H1 (cell line): ENCODE data around the gene HS3ST6. TPM values are rescaled to one million over a fixed set of nuclear protein-coding genes. Genes with fewer than 3 reads are reported as not detected.

ENCODE experiments used
- CTCF ChIA-PET: fragments of 300-600 bp; sonication (Branson Sonifier 250); formaldehyde crosslinking; loops from one replicate; lab custom pipeline; 2021; ENCODE audit not compliant: partially characterized antibody; lab: Charles Lee
- POLR2A ChIA-PET: fragments of 300-600 bp; sonication (Branson Sonifier 250); formaldehyde crosslinking; loops from one replicate; lab custom pipeline; 2021; ENCODE audit warnings: inconsistent platforms; ENCODE audit not compliant: partially characterized antibody; lab: Charles Lee
- DNase-seq, 2 experiments: peaks; one replicate each; pipeline versions ENCODE4 v3.0.0 to v3.0.0-alpha.2; 2010 to 2022; ENCODE audit warnings: low spot score in 2 of 2, low read depth in 1 of 2, mixed read lengths in 1 of 2
- FAIRE-seq: peaks from 2 replicates; lab custom pipeline; 2011; peaks lifted over from hg19 to GRCh38; lab: Jason Lieb, UNC
- H2AFZ ChIP-seq: 2 replicates; pipeline ENCODE4 v1.8.1; 2012; ENCODE audit warnings: low read length, inconsistent platforms
- H2AK5ac ChIP-seq: 2 replicates; pipeline ENCODE4 v1.6.1; 2013; ENCODE audit warnings: low read depth, low read length
- H2BK120ac ChIP-seq: replicated peaks from 2 replicates; pipeline ENCODE3; 2013; ENCODE audit warnings: low read depth, low read length, inconsistent platforms
- H2BK12ac ChIP-seq: 2 replicates; pipeline ENCODE4 v1.6.1; 2013; ENCODE audit warnings: low read depth, low read length
- H2BK15ac ChIP-seq: 2 replicates; pipeline ENCODE4 v1.6.1; 2013; ENCODE audit warnings: low read length
- H2BK20ac ChIP-seq: 2 replicates; pipeline ENCODE4 v1.6.1; 2013; ENCODE audit warnings: low read length
- H2BK5ac ChIP-seq: 2 replicates; pipeline ENCODE4 v1.6.1; 2013; ENCODE audit warnings: low read depth, low read length
- H3K14ac ChIP-seq: 2 replicates; pipeline ENCODE4 v1.6.1; 2013; ENCODE audit warnings: inconsistent platforms; ENCODE audit not compliant: insufficient read length
- H3K18ac ChIP-seq: 2 replicates; pipeline ENCODE4 v1.6.1; 2013; ENCODE audit warnings: low read length; ENCODE audit errors: extremely low read depth
- H3K23ac ChIP-seq: 2 replicates; pipeline ENCODE4 v1.6.1; 2013; ENCODE audit warnings: inconsistent platforms; ENCODE audit not compliant: insufficient read length
- H3K23me2 ChIP-seq: 2 replicates; pipeline ENCODE4 v1.6.1; 2013; ENCODE audit warnings: low read depth, low read length
- H3K27ac ChIP-seq: 2 replicates; pipeline ENCODE4 v1.6.1; 2011; ENCODE audit warnings: low read depth, low read length, inconsistent platforms
- H3K27me3 ChIP-seq, 4 experiments: replicated peaks in 1 of 4; 1 replicate in 1 of 4; 2 replicates in 3 of 4; pipeline versions ENCODE4 v1.6.1 to v1.8.1; 2011 to 2013; ENCODE audit warnings: low read length in 3 of 4, mild to moderate bottlenecking in 3 of 4, inconsistent platforms in 2 of 4, mixed read lengths in 2 of 4, moderate library complexity in 1 of 4; ENCODE audit not compliant: control insufficient read depth in 3 of 4, insufficient read depth in 3 of 4; ENCODE audit errors: extremely low read depth in 1 of 4
- H3K36me3 ChIP-seq, 4 experiments: 2 replicates each; pipeline versions ENCODE4 v1.6.1 to v1.8.1; 2011 to 2013; ENCODE audit warnings: mild to moderate bottlenecking in 4 of 4, low read length in 3 of 4, moderate library complexity in 2 of 4, control low read depth in 1 of 4, inconsistent platforms in 1 of 4; ENCODE audit not compliant: insufficient read depth in 4 of 4, control insufficient read depth in 2 of 4
- H3K4ac ChIP-seq: replicated peaks from 2 replicates; pipeline ENCODE3; 2013; ENCODE audit warnings: low read length, low read depth, mixed read lengths, inconsistent platforms; ENCODE audit not compliant: insufficient read length
- H3K4me1 ChIP-seq, 4 experiments: replicated peaks in 1 of 4; 1 replicate in 1 of 4; 2 replicates in 3 of 4; pipeline versions ENCODE4 v1.6.1 to v1.8.1; 2011 to 2013; ENCODE audit warnings: low read length in 3 of 4, inconsistent platforms in 2 of 4, mixed read lengths in 1 of 4; ENCODE audit not compliant: insufficient read depth in 4 of 4, control insufficient read depth in 3 of 4
- H3K4me2 ChIP-seq, 2 experiments: 2 replicates each; pipeline versions ENCODE4 v1.6.1 to v1.8.1; 2011 to 2013; ENCODE audit warnings: low read depth in 2 of 2, low read length in 2 of 2, control low read depth in 1 of 2, inconsistent platforms in 1 of 2, mild to moderate bottlenecking in 1 of 2; ENCODE audit not compliant: insufficient read depth in 1 of 2
- H3K4me3 ChIP-seq, 4 experiments: fragments of 200-600, 300-600 bp in 1 of 4; sonication (generic), shearing (Covaris generic), sonication (Bioruptor Twin) in 1 of 4; 2 replicates each; pipeline versions ENCODE4 v1.5.1 to v1.8.1; 2011 to 2016; ENCODE audit warnings: low read length in 4 of 4, low read depth in 3 of 4, control low read depth in 2 of 4, inconsistent platforms in 2 of 4, mild to moderate bottlenecking in 2 of 4, mixed read lengths in 1 of 4, moderate library complexity in 1 of 4; ENCODE audit not compliant: insufficient read depth in 2 of 4; ENCODE audit errors: extremely low read depth in 1 of 4
- H3K56ac ChIP-seq: replicated peaks from 2 replicates; pipeline ENCODE3; 2013; ENCODE audit warnings: low read depth, mild to moderate bottlenecking, mixed read lengths, low read length, inconsistent platforms; ENCODE audit not compliant: insufficient read length
- H3K79me1 ChIP-seq: 2 replicates; pipeline ENCODE4 v1.6.1; 2013; ENCODE audit warnings: low read depth, low read length, control low read depth
- H3K79me2 ChIP-seq, 2 experiments: 2 replicates each; pipeline versions ENCODE4 v1.6.1 to v1.8.1; 2012 to 2013; ENCODE audit warnings: low read length in 2 of 2, mild to moderate bottlenecking in 2 of 2, inconsistent platforms in 1 of 2; ENCODE audit not compliant: insufficient read depth in 2 of 2, control insufficient read depth in 1 of 2
- H3K9ac ChIP-seq, 4 experiments: replicated peaks in 1 of 4; 1 replicate in 1 of 4; 2 replicates in 3 of 4; pipeline versions ENCODE4 v1.6.1 to v1.8.1; 2011 to 2013; ENCODE audit warnings: low read depth in 3 of 4, low read length in 3 of 4, control low read depth in 2 of 4, mild to moderate bottlenecking in 2 of 4, moderate library complexity in 2 of 4, inconsistent platforms in 1 of 4; ENCODE audit errors: extremely low read depth in 1 of 4
- H3K9me3 ChIP-seq, 2 experiments: 2 replicates each; pipeline versions ENCODE4 v1.6.1 to v1.8.1; 2012 to 2013; ENCODE audit warnings: mild to moderate bottlenecking in 2 of 2, moderate library complexity in 2 of 2, control low read depth in 1 of 2, inconsistent platforms in 1 of 2, low read depth in 1 of 2, low read length in 1 of 2, mixed read lengths in 1 of 2; ENCODE audit not compliant: insufficient read depth in 2 of 2
- H4K20me1 ChIP-seq, 2 experiments: replicated peaks in 1 of 2; 2 replicates each; pipeline versions ENCODE3 to v1.8.1; 2011 to 2013; ENCODE audit warnings: inconsistent platforms in 2 of 2, low read length in 2 of 2, mild to moderate bottlenecking in 1 of 2; ENCODE audit not compliant: insufficient read depth in 2 of 2, control insufficient read depth in 1 of 2
- H4K5ac ChIP-seq: 2 replicates; pipeline ENCODE4 v1.6.1; 2013; ENCODE audit warnings: low read length, low read depth, mixed read lengths, inconsistent platforms; ENCODE audit not compliant: insufficient read length
- H4K8ac ChIP-seq: 2 replicates; pipeline ENCODE4 v1.8.0; 2013; ENCODE audit warnings: mild to moderate bottlenecking, moderate library complexity, low read length, inconsistent platforms; ENCODE audit not compliant: insufficient read depth; ENCODE audit errors: extremely low read depth
- H4K91ac ChIP-seq: replicated peaks from 2 replicates; pipeline ENCODE3; 2013; ENCODE audit warnings: low read length, mixed read lengths, inconsistent platforms; ENCODE audit not compliant: insufficient read length
- EGR1 ChIP-seq: IDR thresholded peaks from 2 replicates; pipeline ENCODE4 v1.6.1; 2011; ENCODE audit warnings: low read depth, low read length, borderline replicate concordance
- JUN ChIP-seq: IDR thresholded peaks from 2 replicates; pipeline ENCODE4 v1.6.1; 2011; ENCODE audit warnings: low read depth, mild to moderate bottlenecking, improper control_type of control experiment, low read length
- KDM5A ChIP-seq: fragments of 200-600 bp; IDR thresholded peaks from 2 replicates; pipeline ENCODE4 v1.7.1; 2012; ENCODE audit warnings: mild to moderate bottlenecking, low read length, inconsistent platforms, mixed read lengths
- TBP ChIP-seq: IDR thresholded peaks from 2 replicates; pipeline ENCODE4 v1.6.1; 2011; ENCODE audit warnings: low read depth, low read length, improper control_type of control experiment
- WGBS, 2 experiments: shearing (Covaris generic) in 1 of 2; methylation state at CpG; one replicate each; pipeline versions ENCODE4 v1.1.6 to v1.1.7; 2013 to 2015; ENCODE audit warnings: low lambda C conversion rate in 2 of 2, mixed read lengths in 2 of 2, inconsistent platforms in 1 of 2, low coverage in 1 of 2, missing lambda C conversion rate in 1 of 2; ENCODE audit not compliant: insufficient replicate concordance in 2 of 2, insufficient coverage in 1 of 2, insufficient read length in 1 of 2; ENCODE audit errors: extremely low coverage in 1 of 2, missing lambda C conversion rate in 1 of 2; 5-methylcytosine and 5-hydroxymethylcytosine counted together
- polyA plus RNA-seq, 7 experiments: library from polyadenylated mRNA; depleted of rRNA in 3 of 7; stranded (reverse) in 5 of 7; unstranded in 2 of 7; fragments of >200 nt in 5 of 7; fragments of 200-250 nt in 2 of 7; gene quantifications; 1 replicate in 5 of 7; 2 replicates in 1 of 7; 4 replicates in 1 of 7; pipeline versions ENCODE4 v1.2.1 to v1.2.3, GENCODE V29; 2011 to 2013; ENCODE audit warnings: missing spikeins in 2 of 7, mixed read lengths in 2 of 7
- total RNA-seq: library from RNA; stranded (reverse); fragmentation: NEBNext Ultra II Directional; extraction: Animal tissue kit (Norgen Biotek cat#: 25700); gene quantifications from 2 replicates; pipeline ENCODE4 v1.2.1, GENCODE V29; 2021
- TF ChIP-seq, protein P1 (sequence below): IDR thresholded peaks from 2 replicates; pipeline ENCODE4 v1.6.1; 2012; ENCODE audit warnings: inconsistent platforms
- TF ChIP-seq, protein P2 (sequence below): IDR thresholded peaks from 2 replicates; pipeline ENCODE4 v1.6.1; 2012; ENCODE audit warnings: low read length, inconsistent platforms

HS3ST6 gene
- total and polyA plus RNA-seq, 2 of the 8 experiments (the other 6 are each of a cell fraction or from before 2014, with no cell fraction given), result 0.36 to 0.39 TPM

DNA sequence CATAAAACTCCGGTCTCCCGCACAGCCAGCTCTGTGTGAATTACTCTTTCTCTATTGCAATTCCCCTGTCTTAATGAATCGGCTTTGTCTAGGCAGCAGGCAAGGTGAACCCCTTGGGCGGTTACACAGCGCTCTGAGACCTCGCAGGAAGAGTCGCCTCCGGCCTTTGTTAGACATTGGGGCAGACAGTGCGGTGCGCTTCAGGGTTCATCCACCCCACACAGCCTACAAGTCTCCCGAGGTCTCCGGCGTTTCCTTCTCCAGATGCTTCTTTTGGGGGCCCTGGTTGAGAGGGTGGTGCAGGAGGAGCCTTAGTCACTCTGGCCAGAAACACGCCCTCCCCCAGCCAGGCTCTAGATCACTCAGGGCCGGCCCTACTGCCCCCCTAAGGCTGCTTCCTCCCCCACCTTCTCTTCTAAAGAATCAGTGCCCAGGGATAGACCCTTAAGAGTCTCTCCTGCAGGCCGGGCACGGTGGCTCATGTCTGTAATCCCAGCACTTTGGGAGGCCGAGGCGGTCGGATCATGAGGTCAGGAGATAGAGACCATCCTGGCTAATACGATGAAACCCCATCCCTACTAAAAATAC is 26.5 kb upstream of the HS3ST6 start:
- CTCF ChIA-PET, result interaction anchor here (0.9 to 6.3 kb wide), 9 partner anchors 9 to 133 kb away, joined by 3 to 62 read pairs (median 4); partner anchors contain the start of gene RPL3L
- H2AK5ac ChIP-seq, result no peak overlapping the region
- no peak overlapping the region for H3K9ac ChIP-seq
- WGBS, 2 experiments, result 93% methylated on average over 19 of the region's 21 CpGs; no CpG with 5 or more reads in 1 of the 2 experiments
- H3K4me1 ChIP-seq, result peaks cover 0 to 11% (median 6%) of the 10 kb centered on the region in 4 experiments; a peak in 5 of 7 replicates
- H2BK120ac ChIP-seq, result no peak overlapping the region
- no peak overlapping the region for H2BK5ac ChIP-seq
- no peaks in the 10 kb centered on the region for H3K36me3 ChIP-seq
- no peak overlapping the region for H2AFZ ChIP-seq
- H4K5ac ChIP-seq, result no peak overlapping the region
- H3K23ac ChIP-seq, result no peak overlapping the region
- FAIRE-seq (no peak), DNase-seq (no peak)
- peaks cover 0 to 4% of the 10 kb centered on the region in 2 experiments for H4K20me1 ChIP-seq
- no peaks in the 10 kb centered on the region for H3K79me2 ChIP-seq
- no peaks in the 10 kb centered on the region for H3K79me1 ChIP-seq
- H3K14ac ChIP-seq, result no peak overlapping the region
- H3K9me3 ChIP-seq, result no peaks in the 10 kb centered on the region
- no peak overlapping the region for H3K27ac ChIP-seq
- POLR2A ChIA-PET, result interaction anchor here (0.9 to 11.7 kb wide), 7 partner anchors 12 to 118 kb away, joined by 3 to 336 read pairs (median 3); partner anchors contain the start of genes FAHD1, HAGH, NDUFB10 and RNF151
- H3K4ac ChIP-seq, result no peak overlapping the region
- H2BK20ac ChIP-seq, result no peak overlapping the region
- no peak overlapping the region for H4K91ac ChIP-seq
- no peak overlapping the region for H3K4me2 ChIP-seq
- H3K56ac ChIP-seq, result no peak overlapping the region
- no peak overlapping the region for H3K4me3 ChIP-seq
- no peak overlapping the region for H2BK12ac ChIP-seq
- TF ChIP-seq, protein P1, sequence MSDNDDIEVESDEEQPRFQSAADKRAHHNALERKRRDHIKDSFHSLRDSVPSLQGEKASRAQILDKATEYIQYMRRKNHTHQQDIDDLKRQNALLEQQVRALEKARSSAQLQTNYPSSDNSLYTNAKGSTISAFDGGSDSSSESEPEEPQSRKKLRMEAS, result no peak
- TF ChIP-seq EGR1, result no peak
- no peak for TF ChIP-seq KDM5A
- TF ChIP-seq, protein P2, sequence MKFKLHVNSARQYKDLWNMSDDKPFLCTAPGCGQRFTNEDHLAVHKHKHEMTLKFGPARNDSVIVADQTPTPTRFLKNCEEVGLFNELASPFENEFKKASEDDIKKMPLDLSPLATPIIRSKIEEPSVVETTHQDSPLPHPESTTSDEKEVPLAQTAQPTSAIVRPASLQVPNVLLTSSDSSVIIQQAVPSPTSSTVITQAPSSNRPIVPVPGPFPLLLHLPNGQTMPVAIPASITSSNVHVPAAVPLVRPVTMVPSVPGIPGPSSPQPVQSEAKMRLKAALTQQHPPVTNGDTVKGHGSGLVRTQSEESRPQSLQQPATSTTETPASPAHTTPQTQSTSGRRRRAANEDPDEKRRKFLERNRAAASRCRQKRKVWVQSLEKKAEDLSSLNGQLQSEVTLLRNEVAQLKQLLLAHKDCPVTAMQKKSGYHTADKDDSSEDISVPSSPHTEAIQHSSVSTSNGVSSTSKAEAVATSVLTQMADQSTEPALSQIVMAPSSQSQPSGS, result no peak
- no peak for TF ChIP-seq TBP
- TF ChIP-seq JUN, result no peak
- H3K23me2 ChIP-seq, result peaks cover 6% of the 10 kb centered on the region; the same call in 1 of the 2 replicates
- peaks cover 0 to 2% (median 0%) of the 10 kb centered on the region in 4 experiments; a peak in 1 of 7 replicates for H3K27me3 ChIP-seq
- no peak overlapping the region for H2BK15ac ChIP-seq
- no peak overlapping the region for H3K18ac ChIP-seq
- no peak overlapping the region for H4K8ac ChIP-seq
